ENCODE data around the gene LAMB1. TPM values are rescaled to one million over a fixed set of nuclear protein-coding genes. Genes with fewer than 3 reads are reported as not detected.
A peak's percentile ranks its signal among the peaks of the same experiment; 100 is the strongest.

LAMB1 gene
- total and polyA plus RNA-seq, 2 of the 13 experiments (the other 11 are each of a cell fraction or from before 2014, with no cell fraction given), result 109 to 124 TPM

GRCh38 chr7:108004220-108005142 lies 1.5 kb upstream of the LAMB1 start (continued):
- peak; percentile 71; the same call in 1 of the 2 replicates for TF ChIP-seq HNF1B (CRISPR knock-in tag; IDR thresholded peaks at IDR 0.05)
- TF ChIP-seq ZNF329 (CRISPR knock-in tag; IDR thresholded peaks at IDR 0.05; ENCODE audit: low read depth), result no peak
- no peak for TF ChIP-seq RAD21 (CRISPR knock-in tag; IDR thresholded peaks at IDR 0.05)
- TF ChIP-seq, protein P1, sequence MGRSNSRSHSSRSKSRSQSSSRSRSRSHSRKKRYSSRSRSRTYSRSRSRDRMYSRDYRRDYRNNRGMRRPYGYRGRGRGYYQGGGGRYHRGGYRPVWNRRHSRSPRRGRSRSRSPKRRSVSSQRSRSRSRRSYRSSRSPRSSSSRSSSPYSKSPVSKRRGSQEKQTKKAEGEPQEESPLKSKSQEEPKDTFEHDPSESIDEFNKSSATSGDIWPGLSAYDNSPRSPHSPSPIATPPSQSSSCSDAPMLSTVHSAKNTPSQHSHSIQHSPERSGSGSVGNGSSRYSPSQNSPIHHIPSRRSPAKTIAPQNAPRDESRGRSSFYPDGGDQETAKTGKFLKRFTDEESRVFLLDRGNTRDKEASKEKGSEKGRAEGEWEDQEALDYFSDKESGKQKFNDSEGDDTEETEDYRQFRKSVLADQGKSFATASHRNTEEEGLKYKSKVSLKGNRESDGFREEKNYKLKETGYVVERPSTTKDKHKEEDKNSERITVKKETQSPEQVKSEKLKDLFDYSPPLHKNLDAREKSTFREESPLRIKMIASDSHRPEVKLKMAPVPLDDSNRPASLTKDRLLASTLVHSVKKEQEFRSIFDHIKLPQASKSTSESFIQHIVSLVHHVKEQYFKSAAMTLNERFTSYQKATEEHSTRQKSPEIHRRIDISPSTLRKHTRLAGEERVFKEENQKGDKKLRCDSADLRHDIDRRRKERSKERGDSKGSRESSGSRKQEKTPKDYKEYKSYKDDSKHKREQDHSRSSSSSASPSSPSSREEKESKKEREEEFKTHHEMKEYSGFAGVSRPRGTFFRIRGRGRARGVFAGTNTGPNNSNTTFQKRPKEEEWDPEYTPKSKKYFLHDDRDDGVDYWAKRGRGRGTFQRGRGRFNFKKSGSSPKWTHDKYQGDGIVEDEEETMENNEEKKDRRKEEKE (IDR thresholded peaks at IDR 0.05), result no peak
- no peak for TF ChIP-seq GPN1 (CRISPR knock-in tag; IDR thresholded peaks at IDR 0.05; ENCODE audit: borderline replicate concordance)
- peak; percentile 33; the same call in 1 of the 2 replicates for TF ChIP-seq SOX5 (CRISPR knock-in tag; IDR thresholded peaks at IDR 0.05; ENCODE audit: borderline replicate concordance)
- TF ChIP-seq, protein P2, sequence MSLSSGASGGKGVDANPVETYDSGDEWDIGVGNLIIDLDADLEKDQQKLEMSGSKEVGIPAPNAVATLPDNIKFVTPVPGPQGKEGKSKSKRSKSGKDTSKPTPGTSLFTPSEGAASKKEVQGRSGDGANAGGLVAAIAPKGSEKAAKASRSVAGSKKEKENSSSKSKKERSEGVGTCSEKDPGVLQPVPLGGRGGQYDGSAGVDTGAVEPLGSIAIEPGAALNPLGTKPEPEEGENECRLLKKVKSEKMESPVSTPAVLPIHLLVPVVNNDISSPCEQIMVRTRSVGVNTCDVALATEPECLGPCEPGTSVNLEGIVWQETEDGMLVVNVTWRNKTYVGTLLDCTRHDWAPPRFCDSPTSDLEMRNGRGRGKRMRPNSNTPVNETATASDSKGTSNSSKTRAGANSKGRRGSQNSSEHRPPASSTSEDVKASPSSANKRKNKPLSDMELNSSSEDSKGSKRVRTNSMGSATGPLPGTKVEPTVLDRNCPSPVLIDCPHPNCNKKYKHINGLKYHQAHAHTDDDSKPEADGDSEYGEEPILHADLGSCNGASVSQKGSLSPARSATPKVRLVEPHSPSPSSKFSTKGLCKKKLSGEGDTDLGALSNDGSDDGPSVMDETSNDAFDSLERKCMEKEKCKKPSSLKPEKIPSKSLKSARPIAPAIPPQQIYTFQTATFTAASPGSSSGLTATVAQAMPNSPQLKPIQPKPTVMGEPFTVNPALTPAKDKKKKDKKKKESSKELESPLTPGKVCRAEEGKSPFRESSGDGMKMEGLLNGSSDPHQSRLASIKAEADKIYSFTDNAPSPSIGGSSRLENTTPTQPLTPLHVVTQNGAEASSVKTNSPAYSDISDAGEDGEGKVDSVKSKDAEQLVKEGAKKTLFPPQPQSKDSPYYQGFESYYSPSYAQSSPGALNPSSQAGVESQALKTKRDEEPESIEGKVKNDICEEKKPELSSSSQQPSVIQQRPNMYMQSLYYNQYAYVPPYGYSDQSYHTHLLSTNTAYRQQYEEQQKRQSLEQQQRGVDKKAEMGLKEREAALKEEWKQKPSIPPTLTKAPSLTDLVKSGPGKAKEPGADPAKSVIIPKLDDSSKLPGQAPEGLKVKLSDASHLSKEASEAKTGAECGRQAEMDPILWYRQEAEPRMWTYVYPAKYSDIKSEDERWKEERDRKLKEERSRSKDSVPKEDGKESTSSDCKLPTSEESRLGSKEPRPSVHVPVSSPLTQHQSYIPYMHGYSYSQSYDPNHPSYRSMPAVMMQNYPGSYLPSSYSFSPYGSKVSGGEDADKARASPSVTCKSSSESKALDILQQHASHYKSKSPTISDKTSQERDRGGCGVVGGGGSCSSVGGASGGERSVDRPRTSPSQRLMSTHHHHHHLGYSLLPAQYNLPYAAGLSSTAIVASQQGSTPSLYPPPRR (CRISPR knock-in tag; IDR thresholded peaks at IDR 0.05; ENCODE audit: borderline replicate concordance), result no peak
- TF ChIP-seq, protein P3, sequence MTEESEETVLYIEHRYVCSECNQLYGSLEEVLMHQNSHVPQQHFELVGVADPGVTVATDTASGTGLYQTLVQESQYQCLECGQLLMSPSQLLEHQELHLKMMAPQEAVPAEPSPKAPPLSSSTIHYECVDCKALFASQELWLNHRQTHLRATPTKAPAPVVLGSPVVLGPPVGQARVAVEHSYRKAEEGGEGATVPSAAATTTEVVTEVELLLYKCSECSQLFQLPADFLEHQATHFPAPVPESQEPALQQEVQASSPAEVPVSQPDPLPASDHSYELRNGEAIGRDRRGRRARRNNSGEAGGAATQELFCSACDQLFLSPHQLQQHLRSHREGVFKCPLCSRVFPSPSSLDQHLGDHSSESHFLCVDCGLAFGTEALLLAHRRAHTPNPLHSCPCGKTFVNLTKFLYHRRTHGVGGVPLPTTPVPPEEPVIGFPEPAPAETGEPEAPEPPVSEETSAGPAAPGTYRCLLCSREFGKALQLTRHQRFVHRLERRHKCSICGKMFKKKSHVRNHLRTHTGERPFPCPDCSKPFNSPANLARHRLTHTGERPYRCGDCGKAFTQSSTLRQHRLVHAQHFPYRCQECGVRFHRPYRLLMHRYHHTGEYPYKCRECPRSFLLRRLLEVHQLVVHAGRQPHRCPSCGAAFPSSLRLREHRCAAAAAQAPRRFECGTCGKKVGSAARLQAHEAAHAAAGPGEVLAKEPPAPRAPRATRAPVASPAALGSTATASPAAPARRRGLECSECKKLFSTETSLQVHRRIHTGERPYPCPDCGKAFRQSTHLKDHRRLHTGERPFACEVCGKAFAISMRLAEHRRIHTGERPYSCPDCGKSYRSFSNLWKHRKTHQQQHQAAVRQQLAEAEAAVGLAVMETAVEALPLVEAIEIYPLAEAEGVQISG (CRISPR knock-in tag; IDR thresholded peaks at IDR 0.05), result no peak
- TF ChIP-seq KDM6A (CRISPR knock-in tag; IDR thresholded peaks at IDR 0.05; ENCODE audit: low read depth), result no peak
- no peak for TF ChIP-seq ZNF253 (CRISPR knock-in tag; IDR thresholded peaks at IDR 0.05; ENCODE audit: borderline replicate concordance)
- no peak for TF ChIP-seq RARG (CRISPR knock-in tag; IDR thresholded peaks at IDR 0.05; ENCODE audit: low read depth)
- TF ChIP-seq ZNF674 (CRISPR knock-in tag; IDR thresholded peaks at IDR 0.05; ENCODE audit: low read depth), result no peak
- 0 out of 2 replicates have a peak, but pooled peaks have one; percentile 45 for TF ChIP-seq BRD4 (CRISPR knock-in tag; IDR thresholded peaks at IDR 0.05)
- 0 out of 2 replicates have a peak, but pooled peaks have one; percentile 20 for TF ChIP-seq ZNF441 (CRISPR knock-in tag; IDR thresholded peaks at IDR 0.05; ENCODE audit: borderline replicate concordance)

Measured in HepG2 (cell line).